ENCODE measurements around the gene FSTL1.

- TF ChIP-seq CTCF (IDR thresholded peaks at IDR 0.05) = no peak
- no peak for TF ChIP-seq POLR2A (IDR thresholded peaks at IDR 0.05)
Observed at GRCh38 chr3:120433662-120434331, 17.0 kb downstream of the FSTL1 start.
